ENCODE results near the gene FCHSD2.
"Not testable (repeated sequence)": the region's sequence is repeated elsewhere in the genome, so short reads cannot be mapped to it uniquely, and the experiment has no call there.

FCHSD2 gene

DNA sequence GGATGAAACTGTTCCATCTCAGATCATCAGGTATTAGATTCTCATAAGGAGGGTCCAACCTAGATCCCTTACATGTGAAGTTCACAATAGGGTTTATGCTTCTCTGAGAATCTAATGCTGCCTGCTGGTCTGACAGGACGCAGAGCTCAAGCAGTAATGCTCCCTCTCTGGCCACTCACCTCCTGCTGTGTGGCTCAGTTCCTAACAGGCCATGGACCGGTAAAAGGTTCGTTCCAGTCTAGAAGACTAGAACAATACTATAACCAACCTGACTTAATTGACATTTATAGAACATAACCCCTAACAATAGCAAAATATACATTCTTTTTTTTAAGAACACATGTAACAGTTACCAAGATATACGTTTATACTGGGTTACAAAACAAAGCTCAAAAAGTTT is 282.1 kb downstream of the FCHSD2 start:
- no peak for DNase-seq

DNA sequence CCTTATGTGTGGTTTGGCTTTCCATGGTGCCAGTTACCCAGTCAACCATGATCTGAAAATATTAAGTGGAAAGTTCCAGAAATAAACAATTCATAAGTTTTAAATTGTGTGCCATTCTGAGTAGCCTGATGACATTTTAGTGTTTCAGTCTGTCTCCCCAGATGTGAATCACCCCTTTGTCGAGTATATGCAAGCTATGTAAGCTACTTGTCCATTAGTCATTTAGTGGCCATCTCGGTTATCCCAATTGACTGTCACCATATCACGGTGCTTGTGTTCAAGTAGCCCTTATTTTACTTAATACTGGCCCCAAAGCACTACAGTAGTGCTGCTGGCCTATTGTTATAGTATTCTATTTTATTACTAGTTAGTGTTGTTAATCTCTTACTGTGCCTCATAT is 283.0 kb downstream of the FCHSD2 start:
- no peak for DNase-seq

DNA sequence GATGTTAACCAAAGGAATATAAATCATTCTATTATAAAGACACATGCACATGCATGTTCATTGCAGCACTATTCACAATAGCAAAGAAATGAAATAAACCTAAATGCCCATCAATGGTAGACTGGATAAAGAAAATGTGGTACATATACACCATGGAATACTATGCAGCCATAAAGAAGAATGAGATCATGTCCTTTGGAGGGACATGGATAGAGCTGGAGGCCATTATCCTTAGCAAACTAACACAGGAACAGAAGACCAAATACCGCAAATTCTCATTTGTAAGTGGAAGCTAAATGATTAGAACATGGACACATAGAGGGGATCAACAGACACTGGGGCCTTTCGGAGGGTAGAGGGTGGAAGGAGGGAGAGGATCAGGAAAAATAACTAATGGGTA is 283.9 kb downstream of the FCHSD2 start:
- DNase-seq, result not testable (repeated sequence)

DNA sequence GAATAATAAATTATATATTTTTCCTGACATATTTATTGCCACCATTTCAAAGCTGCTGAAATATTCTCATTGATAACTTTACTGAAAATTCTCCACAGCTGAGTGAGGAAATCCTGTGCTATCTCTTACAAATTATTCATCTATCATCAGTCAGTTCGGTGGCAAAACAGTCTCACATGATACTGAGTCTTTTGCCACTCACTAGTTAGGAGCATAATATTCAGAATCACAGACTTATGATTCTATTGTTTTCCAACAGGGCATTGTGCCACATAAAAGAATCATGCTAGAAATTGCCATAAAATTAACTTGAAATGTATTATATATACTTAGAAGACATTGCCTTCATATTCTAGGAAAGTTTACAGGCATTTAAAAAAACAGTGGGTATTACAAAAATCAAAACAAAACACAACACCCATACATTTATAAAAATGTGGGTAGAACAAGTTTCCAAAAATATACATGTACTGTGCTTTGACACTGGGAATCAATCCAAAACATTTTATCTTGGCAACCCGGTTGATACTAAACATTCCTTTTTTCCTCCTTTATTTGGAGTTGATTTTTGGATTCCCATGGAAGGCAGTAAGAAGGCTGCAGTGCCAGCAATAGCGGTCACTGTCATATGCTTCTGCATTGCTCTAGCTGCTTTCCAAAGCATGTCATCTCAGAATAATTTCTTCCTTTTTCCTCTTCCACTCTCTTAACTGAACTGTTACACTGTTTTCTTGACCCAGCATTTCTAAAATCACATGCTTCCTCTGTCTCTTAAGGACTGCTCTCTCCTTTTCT is 285.4 kb downstream of the FCHSD2 start:
- no peak for DNase-seq

DNA sequence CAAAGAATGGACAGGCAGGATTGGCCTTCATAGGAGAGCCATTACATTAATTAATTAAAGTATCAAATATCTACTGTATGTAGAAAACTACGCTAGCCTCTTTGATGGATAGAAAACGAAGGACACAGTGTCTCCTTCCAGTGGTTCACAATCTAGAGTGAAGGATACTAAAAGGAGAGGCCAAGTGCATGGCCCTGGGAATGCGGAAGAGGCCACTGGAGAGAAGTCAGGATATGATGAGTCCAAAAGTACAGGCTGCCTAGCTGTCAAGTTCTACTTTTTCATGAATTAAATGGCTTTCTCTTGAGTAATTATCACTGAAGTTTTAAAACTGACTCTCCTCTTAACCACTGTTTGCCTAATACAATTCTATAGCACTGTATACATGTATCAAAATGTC is 286.1 kb downstream of the FCHSD2 start:
- no peak for DNase-seq

DNA sequence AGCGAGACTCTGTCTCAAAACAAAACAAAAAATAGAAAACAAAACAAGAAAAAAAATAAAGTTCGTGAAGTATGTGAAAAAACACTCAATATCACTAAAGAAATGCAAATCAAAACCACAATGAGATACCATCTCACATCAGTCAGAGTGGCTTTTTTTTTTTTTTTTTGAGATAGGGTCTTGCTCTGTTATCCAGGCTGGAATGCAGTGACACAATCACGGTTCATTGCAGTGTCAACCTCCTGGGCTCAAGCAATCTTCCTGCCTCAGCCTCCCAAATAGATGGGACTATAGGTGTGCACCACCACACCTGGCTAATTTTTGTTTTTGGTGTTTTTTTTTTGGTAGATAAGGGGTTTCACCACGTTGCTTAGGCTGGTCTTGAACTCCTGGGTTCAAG is 290.4 kb downstream of the FCHSD2 start:
- no peak for DNase-seq

DNA sequence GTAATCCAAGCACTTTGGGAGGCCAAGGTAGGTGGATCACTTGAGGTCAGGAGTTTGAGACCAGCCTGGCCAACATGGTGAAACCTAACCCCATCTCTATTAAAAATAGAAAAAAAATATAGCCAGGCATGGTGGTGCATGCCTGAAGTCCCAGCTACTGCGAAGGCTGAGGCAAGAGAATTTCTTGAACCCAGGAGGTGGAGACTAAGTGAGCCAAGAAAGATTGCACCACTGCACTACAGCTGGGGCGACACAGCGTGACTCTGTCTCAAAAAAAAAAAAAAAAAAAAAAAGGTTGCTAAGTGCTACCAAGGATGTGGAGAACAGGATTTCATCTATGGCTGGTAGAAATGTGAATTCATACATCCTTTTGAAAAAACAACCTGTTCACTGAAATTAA is 291.3 kb downstream of the FCHSD2 start:
- no peak for DNase-seq

DNA sequence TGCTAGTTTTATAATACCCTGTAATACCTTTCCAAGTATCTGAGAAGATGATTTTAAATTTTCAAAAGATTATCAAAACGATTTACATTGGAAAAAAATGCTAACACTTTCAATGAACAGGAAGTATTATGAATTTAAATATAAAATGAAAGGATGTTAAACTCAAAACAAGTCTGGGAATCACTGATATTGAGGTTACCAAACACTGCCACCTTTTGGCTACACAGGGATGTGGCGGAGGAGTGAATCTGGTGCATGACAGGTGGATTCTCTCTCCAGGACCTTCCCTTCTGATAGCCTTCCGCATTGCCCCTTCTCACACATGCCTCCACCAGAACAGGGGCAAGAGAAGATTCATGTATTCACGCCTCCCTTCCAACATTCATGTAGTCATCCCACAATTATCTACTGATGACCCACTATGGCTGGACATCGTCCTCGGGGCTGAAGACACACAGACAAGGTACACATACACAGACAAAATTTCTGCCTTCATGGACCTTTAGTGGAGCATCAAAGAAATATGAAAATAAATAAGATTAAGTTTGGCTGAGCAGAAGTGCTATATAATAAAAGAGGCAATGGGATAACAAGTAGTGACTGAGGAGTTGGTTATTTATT is 293.2 kb downstream of the FCHSD2 start:
- DNase-seq, result no peak

DNA sequence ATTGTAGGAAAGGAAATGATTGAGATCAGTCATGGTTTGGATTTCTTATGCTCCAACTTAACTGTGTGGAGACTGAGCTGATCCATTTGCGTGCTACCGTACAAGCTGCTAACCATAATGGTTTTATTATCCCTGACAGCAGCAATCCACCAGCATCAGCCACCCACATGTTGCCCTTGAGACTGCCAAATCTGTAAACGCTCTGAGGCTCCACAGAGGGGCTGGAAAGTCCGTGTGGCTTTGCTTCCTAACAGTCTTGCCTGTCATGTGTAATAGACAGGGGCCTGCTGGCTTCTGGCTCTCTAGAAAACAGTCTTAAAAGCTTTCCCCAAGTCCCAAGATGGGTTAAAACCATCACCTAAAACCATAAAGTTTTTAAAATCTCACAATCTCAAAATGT is 297.8 kb downstream of the FCHSD2 start:
- DNase-seq, result no peak

DNA sequence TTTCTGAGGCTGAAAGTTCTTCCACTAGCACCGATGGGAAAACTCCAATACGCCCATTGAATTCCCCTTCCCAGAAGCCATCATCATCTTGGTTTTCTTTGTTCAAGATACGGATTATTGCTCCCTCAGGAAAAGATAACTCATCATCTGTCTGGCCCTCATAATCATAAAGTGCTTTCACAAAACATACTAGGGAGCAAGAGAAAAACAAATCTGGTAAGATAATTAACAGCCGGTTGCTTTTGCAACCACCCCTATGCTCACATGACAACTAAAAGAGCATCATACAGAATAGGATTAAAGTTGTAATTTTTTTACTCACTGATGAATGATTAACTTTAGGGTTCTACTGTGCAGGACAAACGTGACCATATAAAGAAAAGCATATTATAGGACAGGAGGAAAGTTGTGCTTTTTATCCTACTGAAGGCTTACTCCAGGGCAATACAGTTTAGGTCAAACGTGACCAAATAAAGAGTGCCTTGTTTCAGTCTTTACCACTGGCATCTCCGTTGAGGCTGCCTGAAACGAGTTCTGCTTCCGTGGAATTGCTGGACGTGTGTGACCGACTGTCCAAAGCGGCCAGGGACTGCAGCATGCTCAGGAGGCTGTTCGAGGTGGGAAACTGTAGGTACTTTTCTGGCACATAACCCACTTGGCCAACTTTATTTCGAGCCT is 299.3 kb downstream of the FCHSD2 start:
- DNase-seq, result no peak

DNA sequence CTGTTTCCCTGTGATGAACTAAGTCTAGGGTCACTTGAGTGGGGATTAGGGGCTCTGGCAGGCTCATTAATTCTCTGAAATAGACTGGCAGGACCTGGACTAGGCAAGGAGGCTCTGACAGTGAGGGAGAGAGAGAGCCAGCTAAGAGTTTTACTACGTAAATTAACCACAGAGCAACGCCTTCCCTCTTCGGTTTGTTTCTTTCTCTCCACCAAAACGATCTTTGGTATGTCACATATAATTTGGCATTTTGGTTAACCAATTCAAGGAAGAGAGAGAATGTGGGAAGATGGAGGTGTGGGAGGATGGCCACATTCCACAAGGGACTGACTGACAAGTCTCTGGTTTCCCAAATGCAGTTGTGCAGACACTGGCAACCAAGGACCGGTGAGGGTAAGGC is 300.0 kb downstream of the FCHSD2 start:
- no peak for DNase-seq

DNA sequence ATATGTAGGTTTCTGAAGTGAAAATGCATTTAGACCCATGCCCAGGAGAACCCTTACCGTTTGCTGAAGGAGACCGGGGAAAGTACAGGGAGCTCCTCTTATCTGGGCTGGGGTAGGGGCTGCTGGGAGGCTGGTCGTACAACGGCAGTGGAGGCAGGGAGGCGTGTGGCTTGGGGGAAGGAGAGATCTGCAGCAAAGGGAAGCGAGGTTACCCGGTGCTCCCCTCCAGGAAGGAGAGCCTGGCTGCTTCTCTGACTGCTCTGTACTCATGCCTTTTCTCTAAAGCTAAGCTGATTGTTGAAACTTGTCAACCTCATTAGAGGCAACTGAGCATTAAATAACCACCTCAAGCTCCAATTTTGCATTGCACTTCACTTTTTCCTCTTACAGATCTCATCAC is 300.7 kb downstream of the FCHSD2 start:
- DNase-seq, result no peak

DNA sequence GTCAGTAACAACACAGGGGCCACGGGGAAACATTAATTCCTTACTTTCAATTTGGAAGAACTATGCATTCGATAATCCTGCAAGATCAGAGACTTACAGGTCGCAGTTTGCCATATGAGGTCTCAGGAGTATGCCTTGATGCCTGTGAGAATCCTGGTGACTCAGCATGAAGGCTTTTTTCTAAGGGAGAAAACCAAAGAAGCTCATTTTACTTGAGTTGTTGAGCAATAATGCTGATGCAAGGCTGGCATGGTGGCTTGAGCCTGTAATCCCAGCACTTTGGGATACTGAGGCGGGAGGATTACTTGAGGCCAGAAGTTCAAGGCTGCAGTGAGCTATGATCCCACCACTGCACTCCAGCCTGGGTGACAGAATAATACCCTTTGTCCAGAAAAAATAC is 301.3 kb downstream of the FCHSD2 start:
- DNase-seq, result no peak

DNA sequence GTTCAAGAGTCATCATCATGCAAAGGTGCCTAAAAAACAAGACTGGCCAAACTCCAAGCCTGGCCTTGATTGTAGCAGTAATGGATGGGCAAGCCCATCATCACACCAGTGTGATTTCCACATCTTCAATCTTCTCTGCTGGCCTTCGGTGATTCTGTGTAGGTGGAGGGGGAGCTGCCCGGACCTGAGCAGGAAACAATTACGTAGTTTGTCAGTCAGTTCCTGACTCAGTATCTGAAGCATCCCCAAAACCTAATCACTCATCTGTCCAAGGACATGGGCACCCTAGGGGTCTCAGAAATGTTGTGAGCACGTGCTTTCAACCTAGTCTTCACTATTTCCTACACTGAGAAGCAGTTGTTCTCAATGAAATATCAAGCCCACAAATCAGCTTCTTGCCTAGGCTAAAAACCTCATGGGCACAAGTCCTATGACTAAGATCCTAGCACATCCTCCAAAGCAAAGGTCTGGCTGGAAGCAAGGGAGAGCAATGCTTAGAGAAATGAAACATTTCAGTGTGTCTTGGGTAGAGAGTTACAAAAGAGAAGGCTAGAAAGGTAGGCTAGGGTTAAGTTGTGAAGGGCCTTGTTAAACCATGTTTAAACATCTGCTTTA is 303.3 kb downstream of the FCHSD2 start:
- DNase-seq, result no peak

DNA sequence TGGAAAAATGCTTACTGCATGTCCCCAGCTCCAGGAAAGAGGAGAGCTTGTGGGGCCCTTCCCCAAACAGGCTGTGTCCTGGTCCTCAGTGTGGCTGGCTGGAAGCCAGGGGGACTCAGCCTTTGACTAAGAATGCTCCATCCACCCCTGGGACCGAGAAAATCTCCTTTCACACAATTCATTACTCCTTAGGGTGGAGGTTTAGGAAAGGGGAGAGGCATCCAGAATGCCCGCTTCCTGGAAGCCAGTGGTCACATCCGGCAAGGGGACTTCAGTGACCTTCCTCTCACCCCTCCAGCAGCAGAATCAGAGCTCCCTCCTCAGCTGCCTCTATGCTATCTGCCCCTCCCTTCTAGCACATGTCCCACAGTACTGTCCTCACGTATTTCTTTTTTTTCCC is 306.0 kb downstream of the FCHSD2 start:
- no peak for DNase-seq

DNA sequence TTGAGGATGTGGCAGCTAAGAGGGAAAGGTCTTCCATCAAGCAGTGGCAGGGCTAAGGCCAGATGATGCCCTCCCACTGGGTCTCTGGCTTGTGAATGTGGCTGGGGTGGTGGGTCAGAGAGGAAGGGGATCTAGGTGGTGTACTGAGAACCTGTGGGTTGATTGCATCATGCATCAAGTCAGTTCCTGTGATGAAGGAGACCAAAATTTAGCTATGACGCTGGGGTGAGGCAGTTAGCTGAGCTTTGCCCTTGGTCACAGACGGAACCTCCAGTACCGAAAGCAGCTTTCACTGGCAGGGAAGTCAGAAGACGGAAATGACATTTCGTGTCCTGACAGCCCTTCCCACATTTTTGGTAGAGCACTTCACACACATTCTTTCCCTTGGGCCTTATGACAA is 307.2 kb downstream of the FCHSD2 start:
- DNase-seq, result no peak

DNA sequence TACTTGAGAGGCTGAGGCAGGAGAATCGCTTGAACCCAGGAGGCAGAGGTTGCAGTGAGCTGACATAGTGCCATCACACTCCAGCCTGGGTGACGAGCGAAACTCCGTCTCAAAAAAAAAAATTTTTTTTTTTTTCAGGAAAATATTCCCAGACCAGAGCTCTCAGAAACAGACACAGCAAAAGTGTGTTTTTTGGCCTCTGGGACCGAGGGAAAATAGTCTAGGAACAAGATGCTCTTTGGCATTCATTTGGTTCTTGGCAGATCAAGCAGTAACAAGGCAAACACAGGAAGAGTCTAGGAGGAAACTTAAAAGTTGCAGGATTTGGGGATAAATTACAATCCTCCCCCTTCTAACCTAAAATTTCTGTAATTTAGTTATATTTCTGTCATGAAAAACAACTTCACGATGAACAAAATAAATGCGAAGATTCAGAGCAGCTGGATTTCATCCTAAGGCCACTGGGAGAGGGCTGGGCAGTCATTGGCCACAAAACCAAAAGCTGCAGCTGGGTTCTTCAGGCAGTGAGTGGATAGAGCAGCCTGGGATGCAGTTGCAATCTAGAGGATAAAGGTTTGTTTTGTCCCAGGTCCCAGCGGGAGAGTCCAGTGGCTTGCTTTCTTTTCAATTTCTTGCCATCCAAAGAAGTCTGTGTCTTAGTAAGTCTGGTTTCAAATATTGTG is 308.2 kb downstream of the FCHSD2 start:
- DNase-seq, result no peak

DNA sequence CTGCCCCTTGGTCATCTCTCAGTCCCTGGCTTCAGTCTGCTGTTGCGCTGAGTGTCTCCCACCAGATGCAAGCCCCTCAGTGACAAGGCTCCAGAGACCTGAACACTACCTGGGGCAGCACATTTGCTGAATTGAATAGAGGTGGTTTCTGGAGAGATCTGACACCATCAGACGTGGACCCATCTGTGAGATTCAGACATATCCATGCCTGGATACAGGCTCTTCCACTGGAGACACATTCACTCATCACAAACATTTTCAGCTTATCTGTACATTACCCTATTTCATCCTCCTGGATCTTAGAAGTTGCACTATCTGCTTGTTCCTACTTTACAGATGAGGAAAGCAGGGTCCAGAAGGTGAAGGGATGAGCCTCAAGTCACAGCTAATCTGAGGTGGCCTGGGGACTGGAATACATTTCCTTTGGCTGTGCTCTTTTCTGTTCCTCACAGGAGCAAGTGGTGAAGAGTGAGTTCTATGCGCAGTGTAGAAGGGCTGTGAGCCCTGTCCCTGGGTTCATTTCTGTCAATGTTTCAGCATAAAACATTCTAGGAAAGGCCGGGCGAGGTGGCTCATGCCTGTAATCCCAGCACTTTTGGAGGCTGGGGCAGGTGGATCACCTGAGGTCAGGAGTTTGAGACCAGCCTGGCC is 308.9 kb downstream of the FCHSD2 start:
- no peak for DNase-seq

DNA sequence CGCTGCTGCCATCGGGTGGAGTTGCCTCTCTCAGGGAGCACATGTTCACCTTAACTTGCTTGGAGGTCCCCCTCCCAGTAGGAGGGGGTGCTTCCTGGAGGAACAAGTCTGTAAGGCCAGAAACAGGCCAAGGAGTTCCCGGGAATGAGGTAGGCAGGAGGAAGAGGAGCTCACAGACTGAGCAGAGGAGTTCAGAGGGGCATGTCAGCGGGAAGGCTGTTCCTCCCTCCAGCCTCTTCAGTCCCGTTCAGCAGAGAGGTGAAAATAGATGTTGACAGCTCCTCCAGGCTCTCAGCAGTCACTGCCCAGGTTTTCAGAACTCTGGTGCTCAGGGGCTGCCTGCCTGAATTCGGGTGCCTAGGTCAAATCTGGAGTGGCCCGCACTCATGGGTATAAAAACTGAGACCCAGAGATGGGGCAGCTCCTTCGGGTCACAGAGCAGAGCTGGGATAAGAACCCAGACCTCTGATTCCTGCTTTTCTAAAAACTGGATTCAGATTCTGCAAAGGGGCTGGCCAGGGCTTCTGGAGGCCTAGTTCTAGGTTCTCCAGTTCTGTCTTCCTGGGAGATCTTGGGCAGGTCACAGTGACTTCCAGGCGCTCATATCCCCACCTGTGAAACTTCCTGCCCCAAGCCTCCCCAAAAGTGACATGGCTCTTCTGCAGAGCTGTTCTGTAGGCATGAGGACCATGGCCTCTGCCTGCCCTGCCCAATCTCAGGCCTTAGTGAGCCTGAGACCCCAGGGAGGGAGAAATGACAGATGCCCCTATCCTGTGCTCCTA is 309.6 kb downstream of the FCHSD2 start:
- no peak for DNase-seq

DNA sequence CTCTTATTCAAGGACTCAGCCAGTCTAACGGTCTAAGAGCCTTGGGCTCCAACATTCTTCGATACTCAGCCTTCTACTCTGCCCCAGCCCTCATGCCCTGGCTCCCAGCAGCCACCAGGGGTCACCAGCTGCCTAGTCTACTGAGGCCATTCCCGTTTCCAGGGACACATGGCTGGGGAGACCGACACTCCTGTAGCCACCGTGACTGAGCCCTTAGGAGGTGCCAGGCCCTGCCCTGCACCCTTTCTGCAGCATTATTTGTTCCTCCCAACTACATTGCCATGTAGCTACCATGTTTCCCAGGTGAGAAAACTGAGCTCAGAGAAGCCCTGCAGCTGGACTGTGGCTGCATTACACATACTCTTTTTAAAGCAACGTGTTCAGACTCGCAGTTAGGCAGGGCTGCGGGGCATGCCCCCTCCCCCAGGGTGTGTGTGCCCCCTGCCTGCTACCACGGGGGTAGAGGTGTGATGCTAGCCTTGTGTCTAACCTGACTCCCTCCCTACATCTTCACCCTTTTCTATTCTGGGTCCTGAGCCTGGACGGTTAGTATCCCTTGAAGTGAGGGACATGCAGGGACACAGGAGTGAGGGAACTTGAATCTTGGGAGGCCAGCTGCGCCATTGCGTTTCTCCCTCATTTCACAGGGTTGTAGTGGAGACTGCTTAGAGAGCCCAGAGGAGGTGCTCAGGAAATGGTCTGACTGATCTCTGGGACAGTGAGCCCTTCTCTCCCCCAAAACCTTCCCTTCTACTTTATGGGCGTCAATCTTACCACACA is 310.4 kb downstream of the FCHSD2 start:
- DNase-seq, result no peak
